ENCODE results near the gene STH. TPM values are rescaled to one million over a fixed set of nuclear protein-coding genes. Genes with fewer than 3 reads are reported as not detected.

Gene STH
- total and polyA plus RNA-seq, 9 of the 15 experiments (the other 6 are each of a cell fraction or from before 2014, with no cell fraction given): not detected

DNA sequence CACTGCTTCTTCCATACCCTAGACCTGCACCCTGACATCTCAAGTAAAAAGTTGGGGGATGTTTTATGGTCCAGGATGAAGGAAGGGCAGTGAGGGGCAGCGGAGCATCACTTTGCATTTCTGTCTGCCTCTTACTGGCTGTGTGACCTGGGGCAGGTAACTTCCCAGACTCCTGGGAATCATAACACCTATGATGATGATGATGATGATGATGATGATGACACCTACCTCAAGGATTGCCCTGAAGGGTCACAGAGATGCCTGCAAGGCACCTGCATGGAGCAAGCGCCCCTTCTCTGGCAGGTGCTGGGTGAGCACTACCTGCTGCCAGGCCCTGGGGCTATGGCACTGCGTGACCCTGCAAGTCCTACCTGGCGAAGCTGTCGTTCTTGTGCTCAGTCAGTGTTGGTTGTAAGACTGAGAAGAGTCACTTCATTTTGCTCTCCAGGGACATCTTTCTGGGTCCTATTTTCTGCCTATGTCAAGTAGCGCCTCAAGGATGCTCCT lies 46.2 kb upstream of the STH start:
- ATAC-seq (no peak), FAIRE-seq (no peak), DNase-seq (ENCODE audit: extremely low read depth in 1 of 4, low spot score in 3 of 4) (no peak)
- Histone ChIP-seq H3K9ac (ENCODE audit: insufficient read depth in 1 of 2, low read depth in 2 of 2, low read length in 2 of 2) (no peak overlapping the region), H3K27ac (ENCODE audit: extremely low read depth, low read depth, low read length) (no peak overlapping the region), H3K4me1 (replicated peaks in 1 of 2; ENCODE audit: control insufficient read depth in 2 of 2, insufficient read depth in 2 of 2, low read length in 2 of 2) (peaks cover 9 to 18% of the 10 kb centered on the region in 2 experiments), H3K4me3 (no peak overlapping the region), H2AFZ (ENCODE audit: low read depth, low read length) (no peak overlapping the region), H3K4me2 (ENCODE audit: insufficient read depth, low read length) (no peak overlapping the region), H3K9me1 (ENCODE audit: control insufficient read depth, insufficient read depth, low read length) (no peaks in the 10 kb centered on the region), H3K27me3 (ENCODE audit: control insufficient read depth in 2 of 2, insufficient read depth in 2 of 2, low read length in 2 of 2) (peaks cover 8 to 23% of the 10 kb centered on the region in 2 experiments), H3K36me3 (ENCODE audit: control insufficient read depth, insufficient read depth, low read length) (no peaks in the 10 kb centered on the region), H3K9me3 (replicated peaks; ENCODE audit: control insufficient read depth, insufficient read depth, low read depth, low read length) (no peaks in the 10 kb centered on the region), H3K79me2 (ENCODE audit: control insufficient read depth, insufficient read depth, low read length) (no peaks in the 10 kb centered on the region), H4K20me1 (replicated peaks; ENCODE audit: control insufficient read depth, insufficient read depth, low read length) (no peaks in the 10 kb centered on the region)
- in situ Hi-C loops (cut with MboI): no loop called here
- ChIA-PET CTCF (ENCODE audit: low intra/inter-chr PET ratio) (no interaction called here), POLR2A (interaction anchor here (0.6 kb wide), 1 partner anchor 9 kb away, joined by 3 read pairs; no protein-coding TSS in a partner anchor)
- 27% methylated on average over 6 of the region's 6 CpGs for WGBS (ENCODE audit: insufficient coverage, low coverage, missing lambda C conversion rate)
- no TSS peak for BruUV-seq (replicated peaks)
- intact Hi-C loops (cut with micrococcal nuclease): no loop called here
- TF ChIP-seq PBX2 (CRISPR knock-in tag; IDR thresholded peaks at IDR 0.05; ENCODE audit: low read depth) (no peak), PBX2 (tag; conservative IDR thresholded peaks at IDR 0.05; ENCODE audit: low read depth) (no peak), CREBBP (IDR thresholded peaks at IDR 0.05; ENCODE audit: low read depth, low read length) (no peak), TSC22D4 (tag; IDR thresholded peaks at IDR 0.05) (no peak), ZNF24 (IDR thresholded peaks at IDR 0.05) (no peak), GATAD2B (IDR thresholded peaks at IDR 0.05; ENCODE audit: borderline replicate concordance) (no peak), SLC30A9 (CRISPR knock-in tag; IDR thresholded peaks at IDR 0.05) (no peak)

Data from K562 (cell line).